Left renal cortex interstitium (tissue), 4 donors: ENCODE results near the gene MIPOL1. TPM values are rescaled to one million over a fixed set of nuclear protein-coding genes. Genes with fewer than 3 reads are reported as not detected.
"Not testable (repeated sequence)": the region's sequence is repeated elsewhere in the genome, so short reads cannot be mapped to it uniquely, and the experiment has no call there.

Experiments used
- DNase-seq, 4 donors: peaks; one replicate each; pipeline ENCODE4 v3.0.0-alpha.2; 2013; ENCODE audit warnings: low read depth in 4 of 4, low spot score in 2 of 4, missing footprints in 1 of 4
- polyA plus RNA-seq, 4 donors: library from polyadenylated mRNA; unstranded; fragments of 120-200 nt; gene quantifications; one replicate each; pipeline ENCODE4 v1.2.1, GENCODE V29; 2013; ENCODE audit not compliant: insufficient read length in 4 of 4

Gene MIPOL1
- polyA plus RNA-seq, 4 donors = 10.4 to 12.8 (median 11.7) TPM

GRCh38 chr14:37278636-37279538 lies 81.2 kb downstream of the MIPOL1 start:
- no peak for DNase-seq

GRCh38 chr14:37279818-37280217 lies 82.1 kb downstream of the MIPOL1 start:
- DNase-seq = no peak

DNA sequence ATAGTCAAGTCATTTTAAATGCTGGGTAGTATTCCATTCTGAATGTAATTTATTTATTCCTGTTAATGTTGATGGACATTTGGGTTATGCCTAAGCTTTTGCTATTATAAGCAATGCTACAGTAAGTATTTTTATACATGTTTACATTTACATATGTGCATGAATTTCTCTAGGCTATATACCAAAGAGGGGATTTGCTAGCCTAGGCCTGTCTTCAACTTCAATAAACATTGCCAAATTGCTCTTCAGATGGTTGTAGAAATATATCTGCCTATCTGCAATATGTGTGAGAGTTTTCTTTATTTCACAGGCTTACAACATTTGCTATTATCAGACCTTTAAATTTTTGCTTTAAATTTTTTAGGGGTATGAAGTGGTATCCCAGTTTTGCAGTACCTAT lies 87.0 kb downstream of the MIPOL1 start:
- no peak for DNase-seq

DNA sequence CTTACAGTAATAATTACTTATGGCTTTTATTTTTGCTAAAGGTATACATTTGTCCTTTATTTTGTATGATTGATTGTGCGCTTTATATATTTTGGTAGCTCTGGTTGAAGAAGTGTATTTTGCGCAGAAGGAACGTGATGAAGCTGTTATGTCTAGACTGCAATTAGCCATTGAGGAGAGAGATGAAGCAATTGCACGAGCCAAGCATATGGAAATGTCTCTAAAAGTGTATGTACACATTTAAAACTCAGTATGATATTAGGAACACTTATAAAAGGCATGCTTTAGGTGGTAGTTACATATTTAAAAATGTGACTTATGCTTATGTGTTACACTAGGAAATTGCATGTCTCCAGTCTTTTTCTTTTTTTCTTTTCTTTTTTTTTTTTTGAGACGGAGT lies 87.5 kb downstream of the MIPOL1 start:
- no peak for DNase-seq

- DNase-seq = no peak
Measured at GRCh38 chr14:37289688-37290087, 92.0 kb downstream of the MIPOL1 start.

DNA sequence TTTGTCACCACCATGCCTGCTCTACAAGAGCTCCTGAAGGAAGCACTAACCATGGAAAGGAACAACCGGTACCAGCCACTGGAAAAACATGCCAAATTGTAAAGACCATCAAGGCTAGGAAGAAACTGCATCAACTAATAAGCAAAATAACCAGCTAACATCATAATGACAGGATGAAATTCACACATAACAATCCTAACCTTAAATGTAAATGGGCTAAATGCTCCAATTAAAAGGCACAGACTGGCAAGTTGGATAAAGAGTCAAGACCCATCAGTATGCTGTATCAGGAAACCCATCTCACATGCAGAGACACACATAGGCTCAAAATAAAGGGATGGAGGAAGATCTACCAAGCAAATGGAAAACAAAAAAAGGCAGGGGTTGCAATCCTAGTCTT lies 97.5 kb downstream of the MIPOL1 start:
- DNase-seq = not testable (repeated sequence)

DNA sequence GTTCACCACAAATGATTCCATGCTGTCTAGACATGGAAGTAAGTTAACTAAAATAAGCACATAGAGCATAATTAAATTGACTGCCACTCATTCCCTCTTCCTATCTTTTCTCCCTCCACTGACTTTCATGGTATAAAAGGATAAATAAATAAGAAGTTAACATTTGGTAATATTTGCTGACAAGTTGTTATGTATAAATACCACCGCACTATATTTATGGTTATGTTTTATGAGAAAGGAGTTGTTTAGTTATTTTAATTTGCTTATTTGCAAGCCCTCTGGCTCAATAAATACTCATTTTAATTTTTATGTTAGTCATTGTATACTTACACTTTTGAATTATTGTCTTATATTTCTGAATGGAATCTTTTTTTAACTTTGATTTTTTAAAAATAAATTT lies 113.5 kb downstream of the MIPOL1 start:
- DNase-seq = no peak

GRCh38 chr14:37318938-37319337 lies 121.2 kb downstream of the MIPOL1 start:
- no peak for DNase-seq

- DNase-seq = no peak
Measured at GRCh38 chr14:37320106-37320505, 122.4 kb downstream of the MIPOL1 start.

DNA sequence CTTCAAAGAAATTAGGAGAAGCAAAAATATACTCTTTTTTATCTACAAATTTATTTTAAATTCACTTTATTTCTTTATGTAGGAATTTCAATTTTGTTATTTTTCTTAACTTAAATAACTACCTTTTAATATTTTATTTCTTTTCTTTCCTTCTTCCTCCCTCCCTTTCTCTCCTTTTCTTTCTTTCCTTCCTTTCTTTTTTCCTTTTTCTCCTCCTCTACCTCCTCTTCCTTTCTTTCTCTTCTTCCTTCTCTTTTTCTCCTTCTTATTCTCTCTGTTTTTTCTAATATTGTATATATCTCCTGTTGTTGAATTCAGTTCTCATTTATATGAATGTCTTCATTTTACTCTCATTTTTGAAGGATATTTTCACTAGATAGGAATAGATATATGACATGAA lies 127.6 kb downstream of the MIPOL1 start:
- DNase-seq = no peak

DNA sequence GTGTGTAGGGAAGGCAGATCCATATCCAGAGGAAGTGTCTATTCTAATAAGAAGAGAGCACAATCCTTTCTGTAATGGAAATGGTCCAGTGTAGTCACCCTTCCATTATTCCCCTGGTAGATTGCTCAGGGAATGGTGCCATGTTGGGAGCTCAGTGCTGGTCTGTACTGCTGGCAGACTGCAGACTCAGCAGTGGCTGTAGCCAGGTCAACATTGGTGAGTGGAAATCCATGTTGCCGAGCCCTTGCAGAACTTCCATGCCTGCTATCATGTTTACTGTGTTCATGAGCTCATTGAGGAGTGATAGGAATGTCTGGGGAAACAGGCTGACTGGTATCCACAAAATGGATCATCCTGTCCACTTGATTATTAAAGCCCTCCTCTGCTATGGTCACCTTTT lies 128.7 kb downstream of the MIPOL1 start:
- no peak for DNase-seq

GRCh38 chr14:37327933-37328332 lies 130.2 kb downstream of the MIPOL1 start:
- not testable (repeated sequence) for DNase-seq

- DNase-seq = no peak
Measured at GRCh38 chr14:37328673-37329072, 130.9 kb downstream of the MIPOL1 start.

- no peak for DNase-seq
Measured at GRCh38 chr14:37329189-37330001, 131.7 kb downstream of the MIPOL1 start.

DNA sequence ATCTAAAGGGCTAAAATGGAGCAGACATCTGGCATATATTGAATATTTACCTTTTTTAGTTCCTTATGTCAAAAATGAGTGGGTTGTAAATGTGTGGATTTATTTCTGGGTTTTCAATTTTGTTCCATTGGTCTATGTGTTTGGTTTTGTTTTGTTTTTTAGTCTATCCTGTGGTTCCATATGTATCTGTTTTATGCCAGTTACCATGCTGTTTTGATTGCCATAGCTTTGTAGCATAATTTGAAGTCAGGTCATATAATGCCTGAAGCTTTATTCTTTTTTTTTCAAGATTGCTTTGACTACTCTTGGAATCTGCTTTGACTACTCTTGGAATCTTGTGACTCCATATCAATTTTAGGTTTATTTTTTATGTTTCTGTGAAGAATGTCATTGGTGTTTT lies 133.2 kb downstream of the MIPOL1 start:
- no peak for DNase-seq

- no peak for DNase-seq
Measured at GRCh38 chr14:37340353-37340752, 142.6 kb downstream of the MIPOL1 start.

DNA sequence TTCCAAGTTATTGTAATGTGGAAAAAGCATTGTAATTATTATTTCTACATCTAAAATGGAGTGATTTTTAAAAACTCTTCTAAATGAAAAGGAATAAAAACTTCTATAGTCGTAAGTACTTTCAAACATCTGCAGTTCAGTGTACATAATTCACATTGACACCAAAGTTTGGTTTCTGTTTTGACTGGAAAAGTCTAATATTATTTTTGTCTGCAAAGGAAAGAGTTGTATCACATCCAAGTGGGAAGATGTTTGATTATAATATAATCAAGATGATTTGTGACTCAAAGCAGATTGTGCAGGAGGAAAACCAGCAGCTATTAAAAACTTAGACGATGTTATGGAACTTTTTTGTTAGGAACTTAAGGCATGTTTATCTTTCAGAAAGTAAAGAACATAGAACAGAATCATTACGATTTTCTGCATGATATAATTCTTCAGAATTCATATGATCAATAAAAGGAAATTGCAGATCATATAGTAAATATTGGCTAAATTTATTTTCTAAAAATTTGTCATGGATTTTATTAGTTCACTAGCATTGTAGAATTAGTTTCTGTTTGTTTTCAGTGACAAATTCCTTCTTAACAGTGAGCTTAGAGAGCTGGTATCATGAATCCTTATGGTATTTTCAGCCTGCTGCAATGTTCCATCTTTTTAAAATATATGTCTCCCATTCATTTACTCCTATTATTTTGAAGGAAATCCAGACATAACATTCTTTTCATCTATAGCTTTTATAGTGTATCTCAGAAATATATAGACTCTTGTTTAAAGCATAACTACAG lies 145.8 kb downstream of the MIPOL1 start:
- DNase-seq = peak in 1 of 4 donors; percentile 7

DNA sequence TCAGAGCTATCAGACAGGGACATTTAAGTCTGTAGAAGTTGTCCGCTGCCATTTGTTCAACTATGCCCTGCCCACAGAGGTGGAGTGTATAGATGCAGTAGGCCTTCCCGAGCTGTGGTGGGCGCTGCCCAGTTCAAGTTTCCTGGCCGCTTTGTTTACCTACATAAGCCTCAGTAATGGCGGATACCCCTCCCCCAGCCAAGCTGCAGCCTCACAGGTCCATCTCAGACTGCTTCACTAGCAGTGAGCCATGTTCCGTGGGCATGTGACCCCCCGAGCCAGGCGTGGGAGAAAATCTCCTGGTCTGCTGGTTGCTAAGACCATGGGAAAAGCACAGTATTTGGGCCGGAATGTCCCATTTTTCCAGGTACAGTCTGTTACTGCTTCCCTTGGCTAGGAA lies 165.9 kb downstream of the MIPOL1 start:
- no peak for DNase-seq

DNA sequence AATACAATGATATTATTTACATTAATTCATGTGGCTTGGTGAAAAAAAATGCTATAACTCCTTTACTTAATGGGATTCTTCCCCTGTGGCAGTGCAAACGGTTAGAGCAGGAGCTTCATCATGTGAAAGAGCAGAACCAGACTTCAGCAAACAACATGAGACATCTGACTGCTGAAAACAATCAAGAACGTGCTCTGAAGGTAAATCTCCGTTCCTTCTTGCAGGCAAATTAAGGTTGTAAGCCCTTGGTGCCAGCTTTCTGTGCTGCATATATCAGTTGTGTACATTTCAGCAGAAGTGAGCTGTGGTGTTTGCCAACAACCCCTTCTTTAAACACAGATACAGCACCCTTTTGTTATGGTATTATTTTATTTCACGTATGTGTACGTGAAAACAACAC lies 171.7 kb downstream of the MIPOL1 start:
- DNase-seq = no peak

GRCh38 chr14:37375566-37375965 lies 177.8 kb downstream of the MIPOL1 start:
- DNase-seq = no peak
